ENCODE measurements around the gene AFF3. TPM values are rescaled to one million over a fixed set of nuclear protein-coding genes. Genes with fewer than 3 reads are reported as not detected.

Gene AFF3
- total RNA-seq, 1 donor from 2014 or later: 7.3 TPM

GRCh38 chr2:99982744-99983143 lies 159.6 kb downstream of the AFF3 start:
- H3K27ac Mint-ChIP-seq: no peak overlapping the region
- no peak overlapping the region for H3K4me3 Mint-ChIP-seq (ENCODE audit: low read depth)
- no peak for TF ChIP-seq CTCF (IDR thresholded peaks at IDR 0.05; ENCODE audit: unreplicated experiment)
- no peak for DNase-seq (ENCODE audit: low spot score, unreplicated experiment)
- peaks cover 5% of the 10 kb centered on the region for H3K9me3 Mint-ChIP-seq (ENCODE audit: low read depth)
- H3K27me3 Mint-ChIP-seq: peaks cover 6% of the 10 kb centered on the region
- no peaks in the 10 kb centered on the region for H3K4me1 Mint-ChIP-seq (ENCODE audit: low read depth)
- H3K36me3 Mint-ChIP-seq (ENCODE audit: insufficient read depth): peaks cover 2% of the 10 kb centered on the region

DNA sequence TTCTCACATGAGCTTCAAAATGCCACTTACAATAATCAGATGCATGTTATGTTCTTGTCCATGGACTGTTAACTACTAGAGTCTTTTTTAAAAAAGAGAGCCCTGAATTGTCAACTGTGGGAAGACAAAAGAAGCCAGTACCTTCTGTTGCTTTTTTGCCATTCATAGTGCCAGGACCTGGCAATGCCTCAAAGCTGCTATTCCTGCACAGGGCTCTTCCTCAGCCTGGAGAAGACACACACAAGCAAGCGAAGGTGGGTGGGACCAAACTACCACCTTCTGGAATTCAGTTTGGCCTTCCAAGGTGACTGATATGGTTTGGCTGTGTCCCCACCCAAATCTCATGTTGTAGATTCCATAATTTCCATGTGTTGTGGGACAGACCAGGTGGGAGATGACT lies 160.6 kb downstream of the AFF3 start:
- H3K4me3 Mint-ChIP-seq (ENCODE audit: low read depth): no peak overlapping the region
- peaks cover 2% of the 10 kb centered on the region for H3K36me3 Mint-ChIP-seq (ENCODE audit: insufficient read depth)
- peaks cover 5% of the 10 kb centered on the region for H3K9me3 Mint-ChIP-seq (ENCODE audit: low read depth)
- no peaks in the 10 kb centered on the region for H3K4me1 Mint-ChIP-seq (ENCODE audit: low read depth)
- no peak overlapping the region for H3K27ac Mint-ChIP-seq
- peaks cover 8% of the 10 kb centered on the region for H3K27me3 Mint-ChIP-seq
- DNase-seq (ENCODE audit: low spot score, unreplicated experiment): no peak
- no peak for TF ChIP-seq CTCF (IDR thresholded peaks at IDR 0.05; ENCODE audit: unreplicated experiment)

GRCh38 chr2:99980176-99980575 lies 162.2 kb downstream of the AFF3 start:
- H3K27ac Mint-ChIP-seq: no peak overlapping the region
- no peak overlapping the region for H3K4me3 Mint-ChIP-seq (ENCODE audit: low read depth)
- DNase-seq (ENCODE audit: low spot score, unreplicated experiment): no peak
- peaks cover 2% of the 10 kb centered on the region for H3K36me3 Mint-ChIP-seq (ENCODE audit: insufficient read depth)
- H3K4me1 Mint-ChIP-seq (ENCODE audit: low read depth): no peaks in the 10 kb centered on the region
- H3K9me3 Mint-ChIP-seq (ENCODE audit: low read depth): peaks cover 5% of the 10 kb centered on the region
- H3K27me3 Mint-ChIP-seq: peaks cover 8% of the 10 kb centered on the region
- no peak for TF ChIP-seq CTCF (IDR thresholded peaks at IDR 0.05; ENCODE audit: unreplicated experiment)

DNA sequence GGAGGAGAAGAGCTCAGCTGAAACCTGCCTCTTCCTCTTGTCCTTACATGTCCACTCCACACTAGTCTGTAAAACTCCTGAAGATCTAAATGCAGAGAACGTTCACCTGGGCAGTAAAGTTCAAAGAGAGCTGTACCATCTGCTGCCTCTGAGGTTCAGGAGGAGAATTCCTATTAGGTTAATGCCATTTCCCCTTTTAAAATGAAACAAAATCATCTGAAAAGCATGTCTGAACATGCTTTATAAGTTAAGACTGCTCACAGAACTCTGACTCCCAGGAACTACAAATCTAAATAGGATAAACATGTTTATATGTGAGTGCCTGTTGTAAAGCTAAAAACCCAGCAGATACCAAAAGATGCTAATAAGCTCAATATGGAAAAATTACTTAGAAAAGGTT lies 164.4 kb downstream of the AFF3 start:
- peaks cover 5% of the 10 kb centered on the region for H3K4me1 Mint-ChIP-seq (ENCODE audit: low read depth)
- H3K9me3 Mint-ChIP-seq (ENCODE audit: low read depth): peaks cover 8% of the 10 kb centered on the region
- no peak for DNase-seq (ENCODE audit: low spot score, unreplicated experiment)
- H3K36me3 Mint-ChIP-seq (ENCODE audit: insufficient read depth): peaks cover 2% of the 10 kb centered on the region
- no peak overlapping the region for H3K27ac Mint-ChIP-seq
- H3K4me3 Mint-ChIP-seq (ENCODE audit: low read depth): no peak overlapping the region
- no peak for TF ChIP-seq CTCF (IDR thresholded peaks at IDR 0.05; ENCODE audit: unreplicated experiment)
- peaks cover 8% of the 10 kb centered on the region for H3K27me3 Mint-ChIP-seq

DNA sequence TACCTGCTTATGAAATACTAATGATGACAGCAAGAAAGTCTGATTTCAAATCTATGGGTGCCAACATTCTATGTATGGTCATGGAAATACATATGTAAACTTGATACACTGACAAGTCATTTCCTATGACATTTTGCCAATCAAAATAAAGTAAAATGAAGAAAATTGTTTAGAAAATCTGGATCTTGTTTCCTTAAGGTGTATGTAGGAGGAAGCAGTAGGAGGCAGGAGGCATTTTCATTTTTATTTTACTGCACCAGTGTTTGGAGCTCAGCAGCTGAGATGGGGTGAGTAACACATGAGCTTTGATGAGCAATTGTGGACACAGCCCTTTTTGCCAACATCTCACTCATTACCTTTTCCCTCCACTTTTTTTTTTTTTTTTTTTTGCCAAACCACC lies 167.0 kb downstream of the AFF3 start:
- Mint-ChIP-seq H3K4me1 (ENCODE audit: low read depth) (peaks cover 5% of the 10 kb centered on the region), H3K36me3 (ENCODE audit: insufficient read depth) (no peaks in the 10 kb centered on the region), H3K27me3 (peaks cover 18% of the 10 kb centered on the region), H3K9me3 (ENCODE audit: low read depth) (peaks cover 7% of the 10 kb centered on the region), H3K4me3 (ENCODE audit: low read depth) (no peak overlapping the region), H3K27ac (no peak overlapping the region)
- no peak for DNase-seq (ENCODE audit: low spot score, unreplicated experiment)
- no peak for TF ChIP-seq CTCF (IDR thresholded peaks at IDR 0.05; ENCODE audit: unreplicated experiment)

All from progenitor cell of endocrine pancreas (in vitro differentiated cells).